A673 (cell line): ENCODE data around the gene TPO. TPM values are rescaled to one million over a fixed set of nuclear protein-coding genes. Genes with fewer than 3 reads are reported as not detected.

Source experiments
- BruUV-seq: library from RNA; stranded (reverse); fragments of 400-500 nt; replicated peaks from 2 replicates; lab custom pipeline; 2021; lab: Mats Ljungman, UMichigan
- CTCF ChIA-PET: fragments of 300-600 bp; sonication (Branson Sonifier 250); formaldehyde crosslinking; loops from one replicate; lab custom pipeline; 2022; ENCODE audit warnings: antibody characterized with exemption; lab: Charles Lee
- POLR2A ChIA-PET: fragments of 300-600 bp; sonication (Branson Sonifier 250); formaldehyde crosslinking; loops from one replicate; lab custom pipeline; 2022; ENCODE audit warnings: antibody characterized with exemption; ENCODE audit not compliant: low non-redundant PET; lab: Charles Lee
- DNase-seq: peaks from one replicate; pipeline ENCODE4 v3.0.0-alpha.2; 2015; ENCODE audit warnings: low spot score
- H3K27ac ChIP-seq: fragments of 200-600 bp; sonication (generic); 2 replicates; pipeline ENCODE4 v1.5.1; 2016; ENCODE audit warnings: mixed run types, low read depth, mild to moderate bottlenecking, mixed read lengths, antibody characterized with exemption, low read length; ENCODE audit not compliant: poor library complexity, severe bottlenecking
- H3K27me3 ChIP-seq: fragments of 200-600 bp; sonication (generic); replicated peaks from 2 replicates; pipeline ENCODE4 v1.6.1; 2017; ENCODE audit warnings: mixed run types, low read depth, mild to moderate bottlenecking, mixed read lengths, antibody characterized with exemption, low read length; ENCODE audit not compliant: insufficient read depth, poor library complexity
- H3K36me3 ChIP-seq: fragments of 200-600 bp; sonication (generic); 2 replicates; pipeline ENCODE4 v1.6.1; 2016; ENCODE audit warnings: mixed run types, mild to moderate bottlenecking, mixed read lengths, antibody characterized with exemption, low read length; ENCODE audit not compliant: insufficient read depth, poor library complexity, severe bottlenecking
- H3K4me1 ChIP-seq: fragments of 200-600 bp; sonication (generic); 2 replicates; pipeline ENCODE4 v1.6.1; 2017; ENCODE audit warnings: mixed run types, mild to moderate bottlenecking, mixed read lengths, antibody characterized with exemption, low read length; ENCODE audit not compliant: insufficient read depth, poor library complexity, severe bottlenecking
- H3K4me3 ChIP-seq: fragments of 200-600 bp; sonication (generic); 2 replicates; pipeline ENCODE4 v1.5.1; 2016; ENCODE audit warnings: low read depth, mixed run types, mild to moderate bottlenecking, mixed read lengths, low read length; ENCODE audit not compliant: poor library complexity, severe bottlenecking
- H3K9me3 ChIP-seq: fragments of 200-600 bp; sonication (generic); 2 replicates; pipeline ENCODE4 v1.6.1; 2016; ENCODE audit warnings: mixed run types, low read depth, mild to moderate bottlenecking, mixed read lengths, antibody characterized with exemption, low read length; ENCODE audit not compliant: poor library complexity, severe bottlenecking
- EZH2 ChIP-seq: fragments of 200-600 bp; sonication (generic); IDR thresholded peaks from 2 replicates; pipeline ENCODE4 v1.6.1; 2017; ENCODE audit warnings: borderline replicate concordance, low read depth, mild to moderate bottlenecking, mixed read lengths, antibody characterized with exemption, low read length; ENCODE audit not compliant: poor library complexity, severe bottlenecking
- intact Hi-C: fragments of 100-400 bp; cut with micrococcal nuclease; formaldehyde crosslinking; loops from one replicate; pipeline ENCODE4 v1.10.0; 2022; ENCODE audit not compliant: unreplicated experiment
- total RNA-seq: library from RNA; stranded (reverse); gene quantifications from 2 replicates; pipeline ENCODE4 v1.2.3, GENCODE V29; 2021
- TF ChIP-seq, protein P1 (sequence below): fragments of 300-800, 200-600 bp; sonication (generic); conservative IDR thresholded peaks from 2 replicates; pipeline ENCODE4 v1.5.1; 2017; ENCODE audit warnings: low read depth, mild to moderate bottlenecking, antibody characterized with exemption, low read length, moderate library complexity, mixed read lengths

TPO gene
- total RNA-seq, 1 experiment from 2014 or later, result not detected

DNA sequence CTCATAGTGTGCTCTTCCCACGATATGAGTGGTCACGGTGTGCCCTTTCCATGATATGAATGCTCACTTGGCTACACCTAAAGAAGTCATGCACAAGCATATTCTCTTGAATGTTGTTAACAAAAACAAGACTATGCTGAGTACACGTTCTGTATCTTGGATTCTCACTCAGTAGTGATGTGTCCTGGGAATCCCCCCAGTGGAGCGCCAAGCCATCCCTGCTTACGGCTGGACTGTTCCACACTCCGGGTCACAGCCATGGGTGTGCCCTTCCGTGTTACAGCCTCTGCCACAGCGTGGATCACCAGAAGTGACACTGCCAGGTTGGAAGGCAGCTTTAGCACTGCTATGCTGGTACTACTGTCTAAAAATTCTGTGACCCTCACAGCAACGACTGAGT, 59.1 kb downstream of the TPO start:
- Histone ChIP-seq H3K4me3 (no peak overlapping the region), H3K9me3 (no peaks in the 10 kb centered on the region), H3K27me3 (no peaks in the 10 kb centered on the region), H3K27ac (no peak overlapping the region), H3K36me3 (no peaks in the 10 kb centered on the region), H3K4me1 (no peaks in the 10 kb centered on the region)
- POLR2A ChIA-PET, result no interaction called here
- no peak for DNase-seq
- TF ChIP-seq EZH2, result no peak
- TF ChIP-seq, protein P1, sequence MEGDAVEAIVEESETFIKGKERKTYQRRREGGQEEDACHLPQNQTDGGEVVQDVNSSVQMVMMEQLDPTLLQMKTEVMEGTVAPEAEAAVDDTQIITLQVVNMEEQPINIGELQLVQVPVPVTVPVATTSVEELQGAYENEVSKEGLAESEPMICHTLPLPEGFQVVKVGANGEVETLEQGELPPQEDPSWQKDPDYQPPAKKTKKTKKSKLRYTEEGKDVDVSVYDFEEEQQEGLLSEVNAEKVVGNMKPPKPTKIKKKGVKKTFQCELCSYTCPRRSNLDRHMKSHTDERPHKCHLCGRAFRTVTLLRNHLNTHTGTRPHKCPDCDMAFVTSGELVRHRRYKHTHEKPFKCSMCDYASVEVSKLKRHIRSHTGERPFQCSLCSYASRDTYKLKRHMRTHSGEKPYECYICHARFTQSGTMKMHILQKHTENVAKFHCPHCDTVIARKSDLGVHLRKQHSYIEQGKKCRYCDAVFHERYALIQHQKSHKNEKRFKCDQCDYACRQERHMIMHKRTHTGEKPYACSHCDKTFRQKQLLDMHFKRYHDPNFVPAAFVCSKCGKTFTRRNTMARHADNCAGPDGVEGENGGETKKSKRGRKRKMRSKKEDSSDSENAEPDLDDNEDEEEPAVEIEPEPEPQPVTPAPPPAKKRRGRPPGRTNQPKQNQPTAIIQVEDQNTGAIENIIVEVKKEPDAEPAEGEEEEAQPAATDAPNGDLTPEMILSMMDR, result no peak
- BruUV-seq, result no TSS peak
- intact Hi-C loops, result no loop called here
- CTCF ChIA-PET, result no interaction called here

DNA sequence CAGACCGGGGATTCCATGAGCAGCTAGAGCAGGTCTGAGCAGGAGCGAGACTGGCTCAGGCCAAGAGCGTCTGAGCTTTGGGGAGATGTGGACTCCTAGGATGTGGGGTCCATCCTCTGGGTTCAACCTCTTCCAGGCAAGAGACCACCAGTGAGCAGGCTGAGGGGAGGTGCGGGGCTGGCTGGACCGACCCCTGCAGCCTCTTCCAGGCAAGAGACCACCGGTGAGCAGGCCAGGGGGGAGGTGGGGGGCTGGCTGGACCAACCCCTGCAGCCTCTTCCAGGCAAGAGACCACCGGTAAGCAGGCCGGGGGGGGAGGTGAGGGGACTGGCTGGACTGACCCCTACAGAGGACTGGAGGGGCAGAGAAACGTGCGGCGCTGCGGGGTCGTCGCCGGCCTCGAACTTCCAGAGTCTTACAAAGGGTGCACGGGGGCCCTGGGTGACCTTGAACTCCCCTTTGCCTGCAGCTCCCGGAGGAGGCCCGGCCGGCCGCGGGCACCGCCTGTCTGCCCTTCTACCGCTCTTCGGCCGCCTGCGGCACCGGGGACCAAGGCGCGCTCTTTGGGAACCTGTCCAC, 63.4 kb downstream of the TPO start:
- CTCF ChIA-PET, result no interaction called here
- no peak for DNase-seq
- H3K27me3 ChIP-seq, result no peaks in the 10 kb centered on the region
- BruUV-seq, result no TSS peak
- TF ChIP-seq, protein P1, result no peak
- no peak for TF ChIP-seq EZH2
- no peaks in the 10 kb centered on the region for H3K36me3 ChIP-seq
- no peaks in the 10 kb centered on the region for H3K4me1 ChIP-seq
- H3K9me3 ChIP-seq, result no peaks in the 10 kb centered on the region
- POLR2A ChIA-PET, result no interaction called here
- no peak overlapping the region for H3K4me3 ChIP-seq
- H3K27ac ChIP-seq, result no peak overlapping the region
- intact Hi-C loops, result no loop called here

DNA sequence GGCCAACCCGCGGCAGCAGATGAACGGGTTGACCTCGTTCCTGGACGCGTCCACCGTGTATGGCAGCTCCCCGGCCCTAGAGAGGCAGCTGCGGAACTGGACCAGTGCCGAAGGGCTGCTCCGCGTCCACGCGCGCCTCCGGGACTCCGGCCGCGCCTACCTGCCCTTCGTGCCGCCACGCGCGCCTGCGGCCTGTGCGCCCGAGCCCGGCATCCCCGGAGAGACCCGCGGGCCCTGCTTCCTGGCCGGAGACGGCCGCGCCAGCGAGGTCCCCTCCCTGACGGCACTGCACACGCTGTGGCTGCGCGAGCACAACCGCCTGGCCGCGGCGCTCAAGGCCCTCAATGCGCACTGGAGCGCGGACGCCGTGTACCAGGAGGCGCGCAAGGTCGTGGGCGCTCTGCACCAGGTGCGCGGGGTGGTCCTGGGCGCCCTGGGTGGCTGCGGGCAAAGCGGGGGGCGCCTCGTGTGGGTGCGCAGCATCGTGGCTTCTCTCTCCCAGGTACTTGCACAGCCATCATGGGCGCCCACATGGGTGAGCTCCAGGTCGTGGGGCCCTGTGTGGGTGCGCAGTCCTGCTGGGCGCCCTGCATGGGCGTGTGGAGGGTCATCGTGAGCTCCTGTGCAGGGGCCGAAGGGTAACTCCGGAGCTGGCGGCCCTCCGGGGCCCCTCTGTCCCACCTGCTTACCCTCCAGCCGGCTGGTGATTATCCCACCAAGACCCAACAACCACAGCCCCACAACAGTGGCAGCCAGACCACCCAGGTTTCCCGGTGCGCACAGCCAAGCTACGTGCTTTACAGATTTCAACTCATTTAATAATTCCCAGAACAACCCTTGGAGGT, 64.2 kb downstream of the TPO start:
- no peak overlapping the region for H3K27ac ChIP-seq
- no peak for DNase-seq
- TF ChIP-seq, protein P1, result no peak
- TF ChIP-seq EZH2, result no peak
- no peaks in the 10 kb centered on the region for H3K36me3 ChIP-seq
- H3K27me3 ChIP-seq, result no peaks in the 10 kb centered on the region
- CTCF ChIA-PET, result no interaction called here
- no peaks in the 10 kb centered on the region for H3K9me3 ChIP-seq
- BruUV-seq, result no TSS peak
- H3K4me1 ChIP-seq, result no peaks in the 10 kb centered on the region
- POLR2A ChIA-PET, result no interaction called here
- intact Hi-C loops, result no loop called here
- H3K4me3 ChIP-seq, result no peak overlapping the region
